CD4-positive, alpha-beta T cell treated with Interleukin-10 for 1 hour (primary cell): ENCODE results near the gene VAMP4.

Experiments used
- DNase-seq: peaks from one replicate; pipeline ENCODE4 v3.0.0-alpha.2; 2020

VAMP4 gene, protein sequence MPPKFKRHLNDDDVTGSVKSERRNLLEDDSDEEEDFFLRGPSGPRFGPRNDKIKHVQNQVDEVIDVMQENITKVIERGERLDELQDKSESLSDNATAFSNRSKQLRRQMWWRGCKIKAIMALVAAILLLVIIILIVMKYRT

DNA sequence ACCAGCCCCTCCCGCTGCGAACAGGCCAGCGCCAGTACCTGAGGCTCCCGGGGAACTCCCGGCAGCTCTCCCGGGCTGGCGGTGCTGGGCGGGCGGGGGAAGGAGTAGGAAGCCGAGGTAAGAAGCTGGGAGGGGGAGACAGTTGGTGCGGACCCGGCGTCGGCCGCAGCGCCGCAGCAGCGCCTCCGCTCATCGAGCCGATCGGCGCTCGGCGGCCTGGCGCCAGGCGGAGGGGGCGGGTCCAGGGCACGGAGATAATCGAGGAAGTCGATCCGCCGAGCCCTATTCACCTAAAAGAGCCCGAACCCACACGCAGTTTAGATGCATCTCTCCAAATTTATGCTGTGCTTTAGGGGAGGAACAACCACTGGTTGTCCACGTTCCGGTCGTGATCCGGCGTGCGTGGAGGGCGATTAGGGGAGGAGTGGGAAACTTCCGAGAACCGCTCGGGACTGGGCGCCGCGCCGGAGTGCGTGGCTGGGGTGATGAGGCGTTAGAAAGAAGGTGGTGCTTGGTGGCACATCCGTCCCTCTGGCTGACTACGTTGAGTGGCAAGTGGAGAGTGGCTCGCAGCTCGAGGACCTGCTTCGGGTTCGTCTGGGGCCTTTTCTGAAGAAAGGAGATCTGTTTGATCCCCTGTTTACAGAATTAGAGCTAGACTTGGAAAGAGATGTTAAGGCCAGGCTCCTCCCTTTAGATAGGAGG, at the start of gene VAMP4:
TSS of gene VAMP4 (minus strand) at position 194 of the 705 bp plus-strand sequence. CDS start 3,651 bp downstream, outside the sequence.
- DNase-seq, result peak; percentile 88

DNA sequence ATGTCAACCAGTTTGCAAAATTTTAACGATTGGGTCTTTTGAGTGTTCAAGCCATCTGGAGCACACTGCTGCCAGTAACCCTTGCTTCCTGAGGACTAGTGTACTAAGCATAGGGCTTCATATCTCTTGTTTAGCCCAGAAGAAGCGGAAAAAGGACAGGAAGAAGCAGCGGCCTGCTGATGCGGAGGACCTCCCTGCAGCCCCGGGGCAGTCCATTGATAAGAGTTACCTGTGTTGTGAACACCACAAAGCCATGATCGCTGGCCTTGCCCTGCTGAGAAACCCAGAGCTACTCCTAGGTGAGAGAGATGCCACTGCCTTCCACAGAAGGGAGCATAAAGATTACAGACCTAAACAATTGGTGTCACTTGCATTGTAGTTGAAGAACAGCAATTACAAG, 48.5 kb upstream of the VAMP4 start:
- no peak for DNase-seq

DNA sequence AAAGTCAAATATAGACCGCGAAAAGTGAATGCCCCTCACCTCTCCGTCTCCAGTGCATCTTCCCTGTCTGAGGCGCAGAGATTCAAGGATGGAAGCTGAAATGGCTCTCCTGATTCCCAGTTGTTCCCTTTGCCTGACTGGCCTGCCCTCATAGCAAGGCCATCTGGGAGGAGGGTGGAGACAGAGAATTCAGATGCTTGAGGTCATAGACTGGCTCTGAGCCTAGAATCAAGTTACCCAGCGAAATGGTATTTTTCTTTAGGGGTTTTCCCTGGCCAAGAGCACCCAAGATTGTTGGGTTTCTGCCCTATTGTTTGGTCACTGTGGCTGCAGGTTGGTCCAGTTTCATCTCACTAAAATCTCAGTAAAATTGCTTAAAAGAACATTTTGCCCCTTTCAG, 46.8 kb upstream of the VAMP4 start:
- DNase-seq, result no peak

DNA sequence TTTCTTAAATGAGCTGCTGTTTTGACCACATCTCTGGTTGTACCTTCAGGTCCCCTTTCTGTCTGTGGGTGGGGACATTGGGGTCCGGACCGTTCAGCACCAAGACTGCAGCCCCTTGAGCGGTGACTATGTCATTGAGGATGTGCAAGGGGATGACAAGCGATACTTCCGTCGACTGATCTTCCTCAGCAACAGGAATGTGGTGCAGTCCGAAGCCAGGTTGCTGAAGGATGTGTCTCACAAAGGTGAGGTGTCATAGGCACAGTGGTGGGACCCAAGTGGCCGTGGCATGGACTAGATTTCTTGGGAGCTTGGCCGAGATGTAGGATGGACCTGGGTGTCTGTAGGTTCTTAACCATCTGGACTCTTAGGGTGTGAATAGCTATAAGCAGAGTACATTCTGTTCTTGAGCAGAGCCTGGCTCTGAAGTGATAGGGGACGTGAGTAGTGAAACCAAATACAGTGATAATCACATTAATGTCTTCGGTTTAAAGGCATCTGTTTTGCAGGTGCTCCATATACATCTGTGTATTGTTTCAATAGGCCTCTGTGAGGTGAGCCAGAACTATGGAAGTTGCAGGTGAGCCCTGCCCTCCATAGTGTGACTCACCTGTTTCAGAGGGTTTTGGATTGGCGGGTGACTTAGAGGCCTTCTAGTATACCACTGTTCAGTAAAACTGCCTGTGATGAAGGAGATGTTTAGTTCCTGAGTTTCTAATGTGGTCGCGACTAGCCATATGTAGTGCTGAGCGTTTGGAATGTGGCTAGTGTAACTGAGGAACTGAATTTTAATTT, 46.0 kb upstream of the VAMP4 start:
- no peak for DNase-seq

DNA sequence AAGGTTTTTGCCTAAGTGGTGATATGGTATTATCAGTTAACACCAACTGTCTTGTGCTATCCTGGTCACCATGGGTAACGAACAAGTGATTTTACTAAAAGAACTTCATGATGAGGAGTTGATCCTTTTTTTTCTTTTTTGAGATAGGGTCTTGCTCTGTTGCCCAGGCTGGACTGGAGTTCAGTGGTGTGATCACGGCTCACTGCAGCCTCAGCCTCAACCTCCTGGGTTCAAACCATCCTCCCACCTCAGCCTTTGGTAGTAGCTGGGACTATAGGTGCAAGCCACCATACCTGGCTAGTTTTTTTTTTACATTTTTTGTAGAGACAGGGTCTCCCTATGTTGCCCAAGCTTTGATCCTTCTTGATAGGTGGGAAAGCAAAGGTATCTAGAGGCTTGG, 44.7 kb upstream of the VAMP4 start:
- no peak for DNase-seq

DNA sequence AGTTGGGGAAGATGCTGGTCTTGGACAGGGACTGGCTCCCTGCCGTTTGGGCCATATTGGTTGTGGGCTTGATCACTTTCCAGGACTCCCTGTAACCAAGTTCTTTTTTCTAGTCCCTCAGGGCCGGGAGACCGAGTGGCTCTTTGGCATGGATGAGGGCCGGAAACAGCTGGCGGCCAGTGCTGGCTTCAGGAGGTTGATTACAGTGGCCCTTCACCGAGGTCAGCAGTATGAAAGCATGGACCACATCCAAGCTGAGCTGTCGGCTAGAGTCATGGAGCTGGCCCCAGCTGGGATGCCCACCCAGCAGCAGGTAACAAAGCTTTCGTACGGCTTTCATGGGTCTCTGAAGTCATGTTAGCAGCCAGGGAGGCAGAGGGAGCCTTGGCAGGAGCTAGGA, 43.9 kb upstream of the VAMP4 start:
- no peak for DNase-seq

DNA sequence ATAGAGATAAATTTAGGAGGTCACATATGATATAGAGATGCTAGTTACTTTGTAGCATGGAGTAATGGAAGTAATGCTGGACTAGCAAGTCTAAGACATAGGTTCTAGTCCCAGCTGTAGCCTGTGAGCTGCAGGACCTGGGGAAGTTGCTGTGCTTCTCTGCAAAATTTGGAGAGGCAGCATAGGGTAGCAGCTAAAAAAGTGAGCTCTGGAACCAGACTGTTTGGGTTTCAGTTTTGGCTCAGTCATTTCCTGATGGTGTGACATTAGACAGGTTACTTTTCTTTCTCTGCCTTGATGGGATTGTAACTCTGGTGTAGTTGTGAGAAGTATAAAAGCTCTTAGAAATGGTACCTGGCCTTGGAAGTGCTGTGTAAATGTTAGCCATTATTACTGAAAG, 42.9 kb upstream of the VAMP4 start:
- DNase-seq, result no peak

DNA sequence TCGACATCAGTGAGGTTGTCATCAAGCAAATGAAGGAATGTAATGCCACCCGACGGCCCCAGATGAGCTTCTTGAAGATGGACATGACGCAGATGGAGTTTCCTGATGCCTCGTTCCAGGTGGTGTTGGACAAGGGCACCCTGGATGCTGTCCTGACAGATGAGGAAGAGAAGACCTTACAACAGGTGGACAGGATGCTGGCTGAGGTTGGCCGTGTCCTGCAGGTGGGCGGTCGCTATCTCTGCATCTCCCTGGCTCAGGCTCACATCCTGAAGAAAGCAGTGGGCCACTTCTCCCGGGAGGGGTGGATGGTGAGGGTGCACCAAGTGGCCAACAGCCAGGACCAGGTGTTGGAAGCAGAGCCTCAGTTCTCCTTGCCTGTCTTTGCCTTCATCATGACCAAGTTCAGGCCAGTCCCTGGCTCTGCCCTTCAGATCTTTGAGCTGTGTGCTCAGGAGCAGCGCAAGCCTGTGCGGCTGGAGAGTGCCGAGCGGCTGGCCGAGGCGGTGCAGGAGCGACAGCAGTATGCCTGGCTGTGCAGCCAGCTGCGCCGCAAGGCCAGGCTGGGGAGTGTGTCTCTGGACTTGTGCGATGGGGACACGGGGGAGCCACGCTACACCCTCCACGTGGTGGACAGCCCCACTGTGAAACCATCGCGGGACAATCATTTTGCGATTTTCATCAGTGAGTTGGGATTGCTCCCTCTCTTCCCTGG, 42.1 kb upstream of the VAMP4 start:
- DNase-seq, result no peak

DNA sequence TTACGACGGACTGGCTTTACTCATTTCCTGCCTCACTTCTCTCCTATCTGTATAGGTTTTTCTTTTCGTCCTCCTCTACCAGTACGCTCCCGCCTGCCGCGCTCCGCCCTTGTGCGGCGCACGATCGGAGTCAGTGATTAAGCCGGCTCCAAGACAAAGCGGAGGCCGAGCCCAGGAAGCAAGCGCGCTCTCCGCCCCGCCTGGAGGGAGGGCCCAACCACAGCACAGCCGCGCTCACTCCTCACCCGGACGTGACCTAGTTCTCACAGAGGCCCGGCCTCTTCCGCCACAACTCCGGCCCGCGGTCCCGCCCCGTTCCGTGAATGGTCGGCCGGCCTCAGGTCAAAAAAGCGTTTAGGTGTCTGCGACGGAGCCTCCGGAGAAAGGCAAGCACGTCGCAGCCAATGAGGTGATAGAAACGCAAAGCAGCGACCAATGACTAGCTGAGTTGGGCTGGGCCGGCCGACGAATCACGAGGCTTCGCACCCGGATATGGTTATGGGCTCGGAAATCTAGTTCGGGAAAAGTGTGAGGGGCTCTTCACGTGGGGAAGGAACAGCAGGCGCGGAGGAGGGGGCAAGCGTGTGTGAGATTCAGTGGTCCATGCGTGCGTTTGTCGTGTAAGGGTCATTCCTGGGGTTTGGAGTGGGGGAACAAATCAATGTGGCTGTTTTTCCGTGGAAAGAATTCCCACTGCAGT, 39.5 kb upstream of the VAMP4 start, which contains the start of gene METTL13:
TSS of gene METTL13 (plus strand) at position 485 of the 700 bp plus-strand sequence. CDS start 308 bp downstream, outside the sequence.
- peak; percentile 99 for DNase-seq

DNA sequence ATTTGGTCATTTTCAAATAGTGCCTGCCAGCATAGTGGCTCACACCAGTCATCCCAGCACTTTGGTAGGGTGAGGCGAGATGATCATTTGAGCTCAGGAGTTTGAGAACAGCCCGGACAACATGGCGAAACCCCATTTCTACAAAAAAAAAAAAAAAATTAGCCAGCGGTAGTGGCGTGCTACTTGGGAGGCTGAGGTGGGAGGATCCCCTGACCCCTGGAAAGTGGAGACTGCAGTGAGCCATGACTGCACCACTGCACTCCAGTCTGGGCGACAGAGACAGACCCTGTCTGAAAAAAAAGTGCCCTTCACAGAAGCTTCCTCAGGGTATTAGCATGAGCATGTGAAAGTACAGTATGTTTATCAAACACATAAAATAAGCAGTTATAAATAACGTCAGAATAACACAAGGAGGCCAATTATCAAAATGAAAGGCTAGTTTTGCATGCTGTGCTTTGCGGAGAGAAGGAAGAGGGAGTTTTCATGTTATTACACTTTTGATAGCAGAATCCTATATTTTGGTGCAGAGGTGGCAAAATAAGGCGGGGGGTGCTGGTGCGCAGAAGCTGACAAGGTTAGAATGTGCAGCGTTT, 38.8 kb upstream of the VAMP4 start:
- no peak for DNase-seq

DNA sequence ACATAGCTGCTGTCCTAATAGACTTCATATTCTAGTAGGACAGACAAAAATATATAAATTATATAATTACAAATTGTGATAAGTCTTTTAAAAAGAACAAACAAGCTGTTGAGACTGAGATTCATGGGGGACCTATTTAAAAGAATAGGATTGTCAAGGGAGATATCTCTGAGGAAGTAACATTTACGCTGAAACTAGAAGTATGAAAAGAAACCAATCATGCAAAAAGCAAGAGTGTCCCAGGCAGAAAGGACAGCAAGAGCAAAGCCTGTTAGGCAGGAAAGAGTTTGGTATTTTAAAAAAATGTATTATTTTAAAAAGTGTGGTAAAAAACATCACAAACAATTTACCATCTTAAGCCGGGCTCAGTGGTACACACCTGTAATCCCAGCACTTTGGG, 30.4 kb upstream of the VAMP4 start:
- DNase-seq, result no peak

DNA sequence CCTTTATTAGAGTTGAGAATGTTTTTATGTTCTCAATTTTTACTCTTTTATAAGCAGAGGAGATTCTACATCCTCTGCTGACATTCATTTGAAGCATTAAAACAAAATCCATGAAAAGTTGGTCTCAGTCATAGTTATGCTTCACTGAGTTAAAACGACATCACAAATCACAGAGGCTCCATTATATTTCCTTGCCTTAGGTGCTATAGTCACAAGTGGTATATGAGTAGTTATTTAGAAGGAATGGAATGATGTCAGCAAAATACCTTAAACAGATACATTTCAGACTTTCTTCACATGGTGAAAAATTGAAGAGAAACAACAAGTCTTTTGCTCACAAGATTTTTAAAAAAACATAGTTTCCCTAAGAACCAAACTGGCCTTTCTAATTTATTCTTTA, 27.9 kb upstream of the VAMP4 start:
- no peak for DNase-seq

DNA sequence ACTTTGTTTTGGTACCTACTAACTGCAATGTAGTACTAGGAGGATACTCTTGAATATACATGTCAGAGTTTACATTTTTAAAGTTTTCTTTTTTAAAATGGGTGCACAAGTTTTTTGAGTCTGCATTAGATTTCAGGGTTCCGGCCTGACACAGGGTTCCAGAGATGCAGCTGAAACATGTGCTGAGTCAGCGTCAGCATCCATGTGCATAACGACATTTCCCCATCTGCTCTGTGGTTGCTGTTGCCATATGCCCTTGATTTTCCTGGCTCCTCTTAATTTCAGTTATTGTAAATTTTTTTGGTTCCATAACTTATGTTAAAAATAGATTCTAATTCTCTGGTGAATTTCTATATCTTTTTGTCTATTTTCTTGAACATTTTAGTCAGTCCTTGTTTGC, 27.3 kb upstream of the VAMP4 start:
- DNase-seq, result no peak

DNA sequence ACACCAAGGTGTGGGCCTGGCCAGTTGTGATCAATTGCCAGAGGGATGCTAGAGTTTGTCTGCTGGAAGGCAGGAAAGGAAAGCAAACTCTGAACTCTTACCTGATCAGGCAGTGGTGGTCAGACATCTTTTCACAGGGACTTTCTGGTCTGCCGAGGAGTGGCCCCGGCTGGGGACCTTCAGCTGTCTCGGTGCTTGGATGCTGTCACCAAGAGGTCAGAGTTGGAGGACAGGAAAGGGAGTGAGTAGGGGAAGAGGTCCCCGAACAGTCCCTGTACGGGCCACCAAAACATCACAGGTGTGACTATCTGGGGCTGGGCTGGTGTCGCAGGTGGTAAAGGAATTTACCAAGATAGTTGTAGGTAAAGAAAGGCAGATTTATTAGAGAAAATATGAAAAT, 21.9 kb upstream of the VAMP4 start:
- no peak for DNase-seq

DNA sequence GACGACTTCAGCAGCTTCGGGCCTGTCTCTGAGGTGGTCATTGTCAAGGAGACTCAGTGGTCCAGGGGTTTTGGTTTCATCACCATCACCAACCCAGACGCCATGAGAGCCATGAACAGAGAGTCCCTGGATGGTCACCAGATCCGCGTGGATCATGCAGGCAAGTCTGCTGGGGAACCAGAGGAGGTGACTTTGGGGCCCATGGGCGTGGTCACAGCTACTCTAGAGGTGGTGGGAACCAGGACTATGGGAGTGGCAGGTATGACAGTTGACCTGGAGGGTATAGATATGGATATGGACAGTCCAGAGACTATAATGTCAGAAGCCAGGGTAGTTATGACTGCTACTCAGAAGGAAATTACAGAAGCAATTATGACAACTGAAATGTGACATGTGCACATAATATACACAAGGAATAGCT, 20.3 kb upstream of the VAMP4 start:
- no peak for DNase-seq

DNA sequence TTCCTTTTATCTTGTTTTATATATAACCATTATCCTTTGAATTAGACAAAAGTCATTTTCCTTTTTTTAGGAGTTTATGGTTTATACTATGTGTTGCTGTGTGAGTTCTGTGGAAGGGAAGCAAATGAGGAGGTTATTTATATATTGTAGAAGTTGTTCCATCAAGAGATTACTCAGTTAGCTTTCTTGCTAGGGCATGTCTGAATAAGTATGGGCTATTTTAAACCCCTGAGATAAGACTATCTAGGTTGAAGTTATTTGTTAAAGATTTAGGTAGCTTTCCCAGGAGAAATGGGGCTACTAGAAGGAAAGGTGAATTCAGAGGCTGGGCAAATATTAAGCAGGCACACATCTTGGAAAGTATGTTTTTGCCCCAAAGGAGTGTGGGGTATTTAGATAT, 16.1 kb upstream of the VAMP4 start:
- no peak for DNase-seq

DNA sequence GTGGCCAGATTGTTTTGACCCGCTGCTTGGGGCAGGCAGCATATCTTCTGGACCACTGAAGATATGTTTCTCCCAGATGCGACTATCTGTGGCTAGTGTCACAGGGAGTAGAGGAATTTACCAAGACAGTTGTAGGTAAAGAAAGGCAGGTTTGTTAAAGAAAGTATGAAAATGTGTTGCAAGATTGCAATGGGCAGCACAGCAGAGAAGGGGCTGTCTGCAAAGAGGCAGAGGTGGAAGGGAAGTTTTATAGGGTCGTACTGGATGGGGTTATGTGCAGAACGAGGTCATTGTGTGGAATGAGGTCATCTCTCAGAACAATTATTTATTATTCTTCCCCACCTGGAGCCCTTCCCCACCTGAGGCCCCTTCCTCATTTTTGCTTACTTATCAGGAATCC, 15.0 kb upstream of the VAMP4 start:
- DNase-seq, result no peak

DNA sequence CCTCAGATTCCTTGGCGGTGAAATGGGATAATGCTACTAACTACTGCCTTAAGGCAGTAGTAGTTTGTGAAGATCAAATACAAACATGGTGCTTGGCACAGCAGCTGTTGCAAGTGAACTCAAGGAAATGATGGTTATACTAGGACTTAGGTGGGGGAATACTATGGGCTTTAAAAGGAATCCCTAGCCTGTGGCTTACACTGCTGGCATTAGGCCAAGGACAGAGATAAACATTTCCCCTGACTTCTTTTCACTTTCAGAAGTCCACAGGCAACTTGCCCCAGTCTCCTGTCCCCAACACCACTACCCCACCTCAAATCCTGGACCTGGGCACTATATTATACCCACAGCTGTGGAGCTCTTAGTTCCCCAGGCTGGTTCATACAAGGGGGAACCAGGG, 13.1 kb upstream of the VAMP4 start:
- DNase-seq, result no peak

DNA sequence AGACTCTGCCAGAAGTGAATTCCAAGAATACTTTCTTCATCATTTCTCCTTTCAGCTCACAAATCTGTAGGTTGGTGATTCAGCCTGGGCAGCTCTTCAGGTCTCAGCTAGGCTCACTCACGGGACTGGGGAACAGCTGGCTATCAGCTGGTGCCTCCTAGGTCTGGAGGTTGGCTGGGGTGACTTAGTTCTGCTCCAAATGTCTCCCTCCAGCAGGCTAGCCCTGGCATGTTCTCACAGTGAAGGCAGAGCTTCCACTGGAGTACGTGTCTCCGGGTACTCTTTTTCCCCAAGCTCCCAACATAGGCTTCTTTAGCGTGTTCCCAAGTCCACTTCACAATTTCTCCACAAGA, 12.5 kb upstream of the VAMP4 start:
- DNase-seq, result no peak

DNA sequence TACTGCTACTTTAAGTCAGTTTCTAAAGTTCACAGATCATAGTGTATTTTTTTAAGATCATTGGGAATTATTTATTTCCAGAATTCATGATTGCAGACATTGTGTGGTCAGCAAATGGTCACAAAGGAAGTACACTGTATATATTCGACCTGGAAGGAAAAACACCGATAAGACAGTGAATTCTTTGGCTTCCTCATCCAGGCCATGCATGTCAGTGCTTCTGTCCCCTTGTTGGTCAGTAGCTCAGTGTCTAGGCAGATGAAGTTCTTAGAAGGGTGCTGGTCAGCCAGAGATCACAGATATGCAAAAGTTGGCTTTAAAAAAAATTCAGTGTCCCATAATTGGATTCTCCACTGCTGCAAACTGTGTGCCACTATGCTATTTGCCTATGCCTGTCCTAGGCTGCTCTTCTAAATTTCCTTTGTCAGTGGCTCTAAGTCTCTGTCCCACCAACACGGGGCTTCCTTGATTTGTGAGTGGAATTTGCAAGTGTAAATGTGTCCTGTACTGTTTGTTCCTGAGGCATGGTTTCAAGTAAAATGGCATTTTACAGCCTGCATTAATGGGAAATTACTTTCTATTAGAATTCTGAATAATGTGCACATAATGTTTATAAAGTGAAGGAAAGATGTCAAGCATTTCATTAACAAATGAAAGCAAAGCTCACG, 12.0 kb upstream of the VAMP4 start:
- DNase-seq, result no peak

DNA sequence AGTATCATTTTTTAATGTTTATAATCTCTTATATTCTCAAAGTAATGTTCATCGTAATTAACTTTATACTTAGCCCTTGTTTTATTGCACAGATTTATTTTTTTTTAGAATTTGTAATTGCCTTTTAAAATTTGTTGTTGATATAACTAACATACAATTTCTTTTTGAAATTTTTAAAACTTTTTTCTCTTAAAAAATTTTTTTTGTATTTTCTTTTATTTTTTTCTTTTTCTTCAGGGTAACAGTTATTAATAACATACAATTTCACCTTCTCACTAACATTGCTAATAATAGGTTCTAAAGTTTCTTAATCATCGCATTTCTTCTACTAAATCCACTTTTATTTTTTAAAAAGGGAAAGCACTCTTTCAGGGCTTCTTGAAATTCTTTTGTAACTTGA, 11.3 kb upstream of the VAMP4 start:
- DNase-seq, result no peak

DNA sequence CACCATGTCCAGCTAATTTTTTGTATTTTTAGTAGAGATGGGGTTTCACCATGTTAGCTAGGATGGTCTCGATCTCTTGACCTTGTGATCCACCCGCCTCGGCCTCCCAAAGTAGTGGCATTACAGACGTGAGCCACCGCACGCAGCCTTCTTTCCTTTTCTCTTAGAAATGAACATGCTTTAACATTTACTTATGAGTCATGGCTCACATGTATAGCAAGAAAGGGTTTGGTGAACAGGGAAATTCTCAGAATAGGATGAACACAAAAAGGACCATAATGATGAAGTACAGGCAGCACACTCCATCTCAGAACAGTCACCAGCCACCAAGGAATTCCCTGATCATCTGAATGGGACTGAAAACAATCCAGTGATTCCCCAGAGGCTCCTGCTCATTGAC, 9.4 kb upstream of the VAMP4 start:
- no peak for DNase-seq
